GM18505 (cell line): ENCODE results near the gene UTS2R.

Source experiments
- ATAC-seq: cut with Tn5 transposase; IDR thresholded peaks from one replicate; pipeline ENCODE4 v1.9.1; 2021; ENCODE audit not compliant: unreplicated experiment
- POLR2A ChIP-seq: IDR thresholded peaks from 4 replicates; pipeline ENCODE4 v1.6.1; 2011; ENCODE audit warnings: borderline replicate concordance; ENCODE audit not compliant: insufficient read depth, insufficient read length; ENCODE audit errors: extremely low read depth

The UTS2R gene

GRCh38 chr17:82329683-82330321, 41.8 kb upstream of the UTS2R start:
- no peak for ATAC-seq
- no peak for TF ChIP-seq POLR2A

- no peak for ATAC-seq
- TF ChIP-seq POLR2A = no peak
These were observed 41.0 kb upstream of the UTS2R start for GRCh38 chr17:82330322-82331239.

GRCh38 chr17:82331345-82331939, 40.1 kb upstream of the UTS2R start:
- ATAC-seq = no peak
- TF ChIP-seq POLR2A = no peak

GRCh38 chr17:82332669-82333278, 38.8 kb upstream of the UTS2R start:
- no peak for ATAC-seq
- no peak for TF ChIP-seq POLR2A

GRCh38 chr17:82333279-82334171, 38.0 kb upstream of the UTS2R start, which contains the start of gene SECTM1:
Gene SECTM1 (minus strand): TSS chr17:82333766. CDS start chr17:82327240, 6,526 bp downstream.
- no peak for ATAC-seq
- no peak for TF ChIP-seq POLR2A

GRCh38 chr17:82334204-82334621, 37.4 kb upstream of the UTS2R start:
- no peak for ATAC-seq
- no peak for TF ChIP-seq POLR2A

GRCh38 chr17:82334622-82335394, 36.8 kb upstream of the UTS2R start:
- no peak for TF ChIP-seq POLR2A
- no peak for ATAC-seq

- no peak for TF ChIP-seq POLR2A
- no peak for ATAC-seq
These were observed 32.5 kb upstream of the UTS2R start for GRCh38 chr17:82338858-82339633.

GRCh38 chr17:82339634-82340580, 31.7 kb upstream of the UTS2R start:
- ATAC-seq = no peak
- no peak for TF ChIP-seq POLR2A
